ENCODE measurements around the gene MCOLN3.

DNA sequence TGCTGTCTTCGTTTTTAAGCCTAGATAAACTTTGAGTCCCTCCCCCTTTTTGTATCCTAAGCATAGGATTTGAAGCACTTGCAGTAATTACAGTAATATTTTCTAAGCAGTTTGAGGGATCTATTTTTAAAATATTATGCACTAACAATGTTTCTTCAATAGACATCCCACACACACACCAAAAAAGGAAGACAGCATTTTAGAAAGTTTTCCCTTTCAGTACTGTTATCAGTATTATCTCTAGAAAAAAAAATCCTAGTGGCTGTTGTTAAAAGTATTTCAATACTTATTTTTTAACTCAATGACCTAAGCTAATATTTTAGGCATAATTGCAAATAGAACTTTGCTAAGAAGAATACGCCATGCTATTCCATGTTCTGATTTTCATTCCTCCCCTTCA, 15.1 kb downstream of the MCOLN3 start:
- TF ChIP-seq BHLHE40 (IDR thresholded peaks at IDR 0.05; ENCODE audit: low read length) (no peak), ADNP (tag; IDR thresholded peaks at IDR 0.05) (no peak), RAD21 (CRISPR knock-in tag; conservative IDR thresholded peaks at IDR 0.05 in 1 of 2, IDR thresholded peaks at IDR 0.05 in 1 of 2) (no peak), ATF1 (CRISPR knock-in tag; IDR thresholded peaks at IDR 0.05) (no peak), ATF1 (tag; IDR thresholded peaks at IDR 0.05) (no peak), YBX1 (IDR thresholded peaks at IDR 0.05) (no peak)
- TF ChIP-seq, protein P1, sequence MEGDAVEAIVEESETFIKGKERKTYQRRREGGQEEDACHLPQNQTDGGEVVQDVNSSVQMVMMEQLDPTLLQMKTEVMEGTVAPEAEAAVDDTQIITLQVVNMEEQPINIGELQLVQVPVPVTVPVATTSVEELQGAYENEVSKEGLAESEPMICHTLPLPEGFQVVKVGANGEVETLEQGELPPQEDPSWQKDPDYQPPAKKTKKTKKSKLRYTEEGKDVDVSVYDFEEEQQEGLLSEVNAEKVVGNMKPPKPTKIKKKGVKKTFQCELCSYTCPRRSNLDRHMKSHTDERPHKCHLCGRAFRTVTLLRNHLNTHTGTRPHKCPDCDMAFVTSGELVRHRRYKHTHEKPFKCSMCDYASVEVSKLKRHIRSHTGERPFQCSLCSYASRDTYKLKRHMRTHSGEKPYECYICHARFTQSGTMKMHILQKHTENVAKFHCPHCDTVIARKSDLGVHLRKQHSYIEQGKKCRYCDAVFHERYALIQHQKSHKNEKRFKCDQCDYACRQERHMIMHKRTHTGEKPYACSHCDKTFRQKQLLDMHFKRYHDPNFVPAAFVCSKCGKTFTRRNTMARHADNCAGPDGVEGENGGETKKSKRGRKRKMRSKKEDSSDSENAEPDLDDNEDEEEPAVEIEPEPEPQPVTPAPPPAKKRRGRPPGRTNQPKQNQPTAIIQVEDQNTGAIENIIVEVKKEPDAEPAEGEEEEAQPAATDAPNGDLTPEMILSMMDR (IDR thresholded peaks at IDR 0.05 in 2 of 3, conservative IDR thresholded peaks at IDR 0.05 in 1 of 3; ENCODE audit: insufficient read depth in 2 of 3, low read depth in 1 of 3, low read length in 3 of 3) = no peak
- TF ChIP-seq, protein P2, sequence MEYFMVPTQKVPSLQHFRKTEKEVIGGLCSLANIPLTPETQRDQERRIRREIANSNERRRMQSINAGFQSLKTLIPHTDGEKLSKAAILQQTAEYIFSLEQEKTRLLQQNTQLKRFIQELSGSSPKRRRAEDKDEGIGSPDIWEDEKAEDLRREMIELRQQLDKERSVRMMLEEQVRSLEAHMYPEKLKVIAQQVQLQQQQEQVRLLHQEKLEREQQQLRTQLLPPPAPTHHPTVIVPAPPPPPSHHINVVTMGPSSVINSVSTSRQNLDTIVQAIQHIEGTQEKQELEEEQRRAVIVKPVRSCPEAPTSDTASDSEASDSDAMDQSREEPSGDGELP (CRISPR knock-in tag; IDR thresholded peaks at IDR 0.05; ENCODE audit: borderline replicate concordance) = no peak
